Cardiac fibroblast (primary cell): ENCODE measurements around the gene NAPA.
"Not testable (repeated sequence)": the region's sequence is repeated elsewhere in the genome, so short reads cannot be mapped to it uniquely, and the experiment has no call there.

Source experiments
- DNase-seq, 2 donors: peaks; one replicate each; pipeline versions ENCODE4 v3.0.0 to v3.0.0-alpha.2; 2010; ENCODE audit warnings: low read depth in 2 of 2
- H3K4me3 ChIP-seq, 2 donors: replicated peaks in 1 of 2; 1 replicate in 1 of 2; 2 replicates in 1 of 2; pipeline ENCODE4 v1.5.1; 2011; ENCODE audit warnings: low read depth in 2 of 2, low read length in 2 of 2, mild to moderate bottlenecking in 2 of 2, moderate library complexity in 1 of 2
- CTCF ChIP-seq: IDR thresholded peaks from one replicate; pipeline ENCODE4 v1.5.1; 2011; ENCODE audit warnings: low read depth, mild to moderate bottlenecking, low read length, inconsistent platforms

NAPA gene

GRCh38 chr19:47487551-47488515 is 27.0 kb downstream of the NAPA start:
- no peak for DNase-seq
- no peak for TF ChIP-seq CTCF
- H3K4me3 ChIP-seq, result no peak overlapping the region

GRCh38 chr19:47486900-47487299 is 28.0 kb downstream of the NAPA start:
- TF ChIP-seq CTCF, result no peak
- H3K4me3 ChIP-seq, result no peak overlapping the region
- no peak for DNase-seq

- H3K4me3 ChIP-seq, DNase-seq: not testable (repeated sequence)
Observed at GRCh38 chr19:47486220-47486619, 28.6 kb downstream of the NAPA start.

GRCh38 chr19:47485210-47485609 is 29.7 kb downstream of the NAPA start:
- H3K4me3 ChIP-seq, result no peak overlapping the region
- no peak for DNase-seq
- no peak for TF ChIP-seq CTCF

GRCh38 chr19:47483800-47484690 is 30.8 kb downstream of the NAPA start, which contains the start of gene KPTN:
TSS of gene KPTN (minus strand) at chr19:47484219. CDS start at chr19:47484160, 59 bp downstream.
- TF ChIP-seq CTCF, result peak; percentile 97
- peak within 1 kb of the TSS; percentile 64 to 78 for H3K4me3 ChIP-seq
- peak; percentile 94 to 95 for DNase-seq

- no peak for DNase-seq
- peak overlapping the region; percentile 64 to 78 for H3K4me3 ChIP-seq
- TF ChIP-seq CTCF, result no peak
Observed at GRCh38 chr19:47483200-47483599, 31.7 kb downstream of the NAPA start.
